CD4-positive, alpha-beta T cell (primary cell): ENCODE measurements around the gene DNER. TPM values are rescaled to one million over a fixed set of nuclear protein-coding genes. Genes with fewer than 3 reads are reported as not detected.

Experiments used
- ATAC-seq: fragments of 200-7000 bp; cut with Tn5 transposase; one replicate; pipeline ENCODE4 v1.10.0; 2022; ENCODE audit warnings: mild to moderate bottlenecking; ENCODE audit not compliant: poor library complexity
- CTCF ChIA-PET: fragments of 350-600 bp; sonication (Branson Sonifier 250); formaldehyde crosslinking; loops from one replicate; lab custom pipeline; 2021; ENCODE audit warnings: antibody characterized with exemption, inconsistent platforms; lab: Charles Lee
- POLR2A ChIA-PET: fragments of 350-600 bp; sonication (Branson Sonifier 250); formaldehyde crosslinking; loops from one replicate; lab custom pipeline; 2021; ENCODE audit warnings: antibody characterized with exemption, inconsistent platforms; lab: Charles Lee
- DNase-seq, 14 experiments: peaks; one replicate each; pipeline ENCODE4 v3.0.0-alpha.2; 2013 to 2020; ENCODE audit warnings: mixed read lengths in 2 of 14
- H3K27ac ChIP-seq, 2 donors: one replicate each; pipeline versions ENCODE4 v1.5.1 to v1.7.0; 2013; ENCODE audit warnings: low read length in 2 of 2, low read depth in 1 of 2, mild to moderate bottlenecking in 1 of 2
- H3K27me3 ChIP-seq, 2 experiments: 1 replicate in 1 of 2; 2 replicates in 1 of 2; pipeline versions ENCODE4 v1.6.1 to v1.7.0; 2013; ENCODE audit warnings: low read length in 2 of 2, control low read depth in 1 of 2, mild to moderate bottlenecking in 1 of 2, moderate library complexity in 1 of 2; ENCODE audit not compliant: insufficient read depth in 2 of 2, control insufficient read depth in 1 of 2
- H3K36me3 ChIP-seq: one replicate; pipeline ENCODE4 v1.6.1; 2013; ENCODE audit warnings: low read length, control low read depth; ENCODE audit not compliant: insufficient read depth
- H3K4me1 ChIP-seq: one replicate; pipeline ENCODE4 v1.6.1; 2013; ENCODE audit warnings: low read length, control low read depth; ENCODE audit not compliant: insufficient read depth
- H3K4me3 ChIP-seq: one replicate; pipeline ENCODE4 v1.5.1; 2013; ENCODE audit warnings: mild to moderate bottlenecking, low read length, moderate library complexity
- H3K9me3 ChIP-seq, 2 experiments: 1 replicate in 1 of 2; 2 replicates in 1 of 2; pipeline versions ENCODE4 v1.6.1 to v1.7.0; 2013; ENCODE audit warnings: low read length in 2 of 2, mild to moderate bottlenecking in 2 of 2, control low read depth in 1 of 2, moderate library complexity in 1 of 2; ENCODE audit not compliant: control insufficient read depth in 1 of 2, insufficient read depth in 1 of 2
- H3K27ac Mint-ChIP-seq: one replicate; pipeline ENCODE4 v1.8.0; 2020; ENCODE audit warnings: mixed read lengths
- H3K27me3 Mint-ChIP-seq: one replicate; pipeline ENCODE4 v1.8.0; 2021; ENCODE audit warnings: mixed read lengths
- H3K36me3 Mint-ChIP-seq: one replicate; pipeline ENCODE4 v1.8.0; 2021; ENCODE audit warnings: low read depth, mixed read lengths
- H3K4me1 Mint-ChIP-seq: one replicate; pipeline ENCODE4 v1.8.0; 2021; ENCODE audit warnings: low read depth, mixed read lengths
- H3K4me3 Mint-ChIP-seq: one replicate; pipeline ENCODE4 v1.8.0; 2020; ENCODE audit warnings: mild to moderate bottlenecking, mixed read lengths
- H3K9me3 Mint-ChIP-seq: one replicate; pipeline ENCODE4 v1.8.0; 2020; ENCODE audit warnings: mixed read lengths
- CTCF ChIP-seq: fragments of 200-600 bp; IDR thresholded peaks from one replicate; pipeline ENCODE4 v1.8.0; 2022; ENCODE audit warnings: antibody characterized with exemption, mild to moderate bottlenecking
- intact Hi-C, 2 experiments: fragments of 100-400 bp; cut with DNase I in 1 of 2; cut with micrococcal nuclease in 1 of 2; formaldehyde crosslinking; loops; one replicate each; pipeline versions ENCODE4 v1.15.1 to v1.9.0; 2023 to 2025; cut with DNase I, micrococcal nuclease
- total RNA-seq, 174 experiments: library from RNA in 2 of 174; stranded (reverse) in 2 of 174; gene quantifications; one replicate each; pipeline ENCODE4 v1.2.3 and lab custom pipeline; 2021 to 2026

DNER gene
- total RNA-seq, 2 experiments from 2014 or later, result not detected

- no peak for TF ChIP-seq CTCF
- ChIA-PET CTCF (no interaction called here), POLR2A (no interaction called here)
- DNase-seq (no peak), ATAC-seq (no peak)
- H3K4me1 Mint-ChIP-seq, result no peaks in the 10 kb centered on the region
- Histone ChIP-seq H3K27ac (no peak overlapping the region), H3K4me3 (no peak overlapping the region), H3K4me1 (no peaks in the 10 kb centered on the region), H3K27me3 (peaks cover 5 to 15% of the 10 kb centered on the region in 2 experiments), H3K36me3 (no peaks in the 10 kb centered on the region), H3K9me3 (no peaks in the 10 kb centered on the region)
- H3K27ac Mint-ChIP-seq, result no peak overlapping the region
- H3K27me3 Mint-ChIP-seq, result peaks cover 42% of the 10 kb centered on the region
- intact Hi-C loops, result no loop called here
- H3K9me3 Mint-ChIP-seq, result no peaks in the 10 kb centered on the region
- no peaks in the 10 kb centered on the region for H3K36me3 Mint-ChIP-seq
- no peak overlapping the region for H3K4me3 Mint-ChIP-seq
Observed at GRCh38 chr2:229575569-229576315, 138.6 kb downstream of the DNER start.

GRCh38 chr2:229572507-229573271 is 141.7 kb downstream of the DNER start:
- Mint-ChIP-seq H3K27me3 (peaks cover 27% of the 10 kb centered on the region), H3K36me3 (no peaks in the 10 kb centered on the region), H3K9me3 (no peaks in the 10 kb centered on the region), H3K4me1 (no peaks in the 10 kb centered on the region), H3K4me3 (no peak overlapping the region), H3K27ac (no peak overlapping the region)
- no peak overlapping the region for H3K4me3 ChIP-seq
- ChIA-PET CTCF (no interaction called here), POLR2A (no interaction called here)
- H3K36me3 ChIP-seq, result no peaks in the 10 kb centered on the region
- no peaks in the 10 kb centered on the region for H3K4me1 ChIP-seq
- no peak for DNase-seq
- no peak for TF ChIP-seq CTCF
- intact Hi-C loops, result no loop called here
- ATAC-seq, result no peak
- H3K27ac ChIP-seq, result no peak overlapping the region
- peaks cover 3 to 7% of the 10 kb centered on the region in 2 experiments for H3K27me3 ChIP-seq
- H3K9me3 ChIP-seq, result no peaks in the 10 kb centered on the region

GRCh38 chr2:229571243-229571642 is 143.1 kb downstream of the DNER start:
- ATAC-seq (no peak), DNase-seq (no peak)
- no peak for TF ChIP-seq CTCF
- Histone ChIP-seq H3K27ac (no peak overlapping the region), H3K4me3 (no peak overlapping the region), H3K27me3 (peaks cover 3 to 7% of the 10 kb centered on the region in 2 experiments), H3K9me3 (no peaks in the 10 kb centered on the region), H3K36me3 (no peaks in the 10 kb centered on the region), H3K4me1 (no peaks in the 10 kb centered on the region)
- Mint-ChIP-seq H3K27ac (no peak overlapping the region), H3K4me1 (no peaks in the 10 kb centered on the region), H3K36me3 (no peaks in the 10 kb centered on the region), H3K27me3 (peaks cover 22% of the 10 kb centered on the region), H3K9me3 (no peaks in the 10 kb centered on the region), H3K4me3 (no peak overlapping the region)
- intact Hi-C loops, result no loop called here
- CTCF ChIA-PET, result no interaction called here
- POLR2A ChIA-PET, result no interaction called here
